Loucy (cell line): ENCODE data around the gene TAAR8.

Experiments
- H2AFZ ChIP-seq: fragments of 200-600 bp; sonication (generic); 2 replicates; pipeline ENCODE4 v1.6.0; 2016; ENCODE audit warnings: antibody characterized with exemption, mild to moderate bottlenecking, low read length, moderate library complexity
- H3F3A ChIP-seq: fragments of 200-600 bp; 2 replicates; pipeline ENCODE4 v1.6.0; 2016; ENCODE audit warnings: antibody characterized with exemption, low read depth, mild to moderate bottlenecking
- H3K27me3 ChIP-seq: fragments of 200-600 bp; sonication (generic); 2 replicates; pipeline ENCODE4 v1.6.1; 2014; ENCODE audit warnings: low read length, mild to moderate bottlenecking; ENCODE audit not compliant: insufficient read depth, poor library complexity, severe bottlenecking
- H3K36me3 ChIP-seq: fragments of 200-600 bp; sonication (generic); 2 replicates; pipeline ENCODE4 v1.6.1; 2016; ENCODE audit warnings: low read length; ENCODE audit not compliant: insufficient read depth
- H3K4me1 ChIP-seq: fragments of 200-600 bp; sonication (generic); 2 replicates; pipeline ENCODE4 v1.5.1; 2014; ENCODE audit warnings: low read length, mild to moderate bottlenecking; ENCODE audit not compliant: insufficient read depth, poor library complexity, severe bottlenecking
- H3K4me2 ChIP-seq: fragments of 200-600 bp; sonication (generic); 2 replicates; pipeline ENCODE4 v1.6.0; 2014; ENCODE audit warnings: antibody characterized with exemption, low read length, low read depth, mild to moderate bottlenecking; ENCODE audit not compliant: poor library complexity, severe bottlenecking
- H3K4me3 ChIP-seq: fragments of 200-600 bp; sonication (generic); 2 replicates; pipeline ENCODE4 v1.5.1; 2014; ENCODE audit warnings: low read length, mild to moderate bottlenecking, mixed read lengths; ENCODE audit not compliant: poor library complexity, severe bottlenecking
- H3K79me2 ChIP-seq: fragments of 200-600 bp; sonication (generic); 2 replicates; pipeline ENCODE4 v1.6.1; 2014; ENCODE audit warnings: low read length; ENCODE audit not compliant: insufficient read depth
- H3K9ac ChIP-seq: fragments of 200-600 bp; sonication (generic); 2 replicates; pipeline ENCODE4 v1.6.0; 2014; ENCODE audit warnings: mild to moderate bottlenecking, low read depth, low read length, moderate library complexity; ENCODE audit not compliant: poor library complexity, severe bottlenecking
- H3K9me2 ChIP-seq: fragments of 200-600 bp; sonication (generic); replicated peaks from 2 replicates; pipeline ENCODE4 v1.6.1; 2016; ENCODE audit warnings: low read depth, low read length, mixed read lengths
- H3K9me3 ChIP-seq: fragments of 200-600 bp; sonication (generic); 2 replicates; pipeline ENCODE4 v1.6.1; 2014; ENCODE audit warnings: mild to moderate bottlenecking, antibody characterized with exemption, low read length, low read depth; ENCODE audit not compliant: insufficient read depth
- H4K20me1 ChIP-seq: fragments of 200-600 bp; sonication (generic); 2 replicates; pipeline ENCODE4 v1.6.0; 2014; ENCODE audit warnings: antibody characterized with exemption, low read length, mild to moderate bottlenecking; ENCODE audit not compliant: insufficient read depth, poor library complexity, severe bottlenecking
- EZH2phosphoT487 ChIP-seq: fragments of 200-600 bp; IDR thresholded peaks from 2 replicates; pipeline ENCODE4 v1.6.1; 2018; ENCODE audit warnings: antibody characterized with exemption, mild to moderate bottlenecking, moderate library complexity, borderline replicate concordance
- TF ChIP-seq, protein P1 (sequence below): fragments of 200-600 bp; sonication (generic); conservative IDR thresholded peaks from 2 replicates; pipeline ENCODE4 v1.5.1; 2014; ENCODE audit warnings: mild to moderate bottlenecking, antibody characterized with exemption, low read length

Gene TAAR8

DNA sequence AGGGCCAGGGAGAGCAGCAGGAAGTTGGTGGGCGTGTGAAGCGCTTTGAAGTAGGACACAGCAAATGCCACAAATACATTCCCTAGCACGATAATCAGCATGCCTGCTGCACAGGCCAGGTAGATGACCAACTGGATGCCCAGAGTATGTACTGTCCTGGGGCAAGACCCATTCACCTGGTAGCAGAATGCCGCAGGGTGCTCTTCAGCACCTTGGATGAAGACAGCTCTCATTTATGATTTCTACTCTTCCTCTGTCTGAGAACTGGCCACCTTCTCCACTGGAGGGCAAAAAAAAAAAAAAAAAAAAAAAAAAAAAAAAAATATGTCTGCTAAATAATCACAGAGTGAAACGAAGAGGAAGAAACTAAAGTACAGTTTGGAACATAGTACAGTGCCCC lies 37.0 kb downstream of the TAAR8 start, which contains the start of gene TAAR5:
Gene TAAR5, minus strand, starts transcription at position 288 of the 400 bp plus-strand sequence. Its CDS starts 55 bp downstream, at position 233.
- H3F3A ChIP-seq: no peaks in the 10 kb centered on the region
- H3K4me2 ChIP-seq: no peak within 1 kb of the TSS
- H3K36me3 ChIP-seq: no peaks in the 10 kb centered on the region
- H3K9ac ChIP-seq: no peak within 1 kb of the TSS
- no peak within 1 kb of the TSS for H2AFZ ChIP-seq
- peaks cover 3% of the 10 kb centered on the region for H4K20me1 ChIP-seq
- H3K4me1 ChIP-seq: peaks cover 1% of the 10 kb centered on the region
- no peaks in the 10 kb centered on the region for H3K9me3 ChIP-seq
- H3K27me3 ChIP-seq: no peaks in the 10 kb centered on the region
- H3K4me3 ChIP-seq: no peak within 1 kb of the TSS
- H3K79me2 ChIP-seq: no peaks in the 10 kb centered on the region
- TF ChIP-seq, protein P1, sequence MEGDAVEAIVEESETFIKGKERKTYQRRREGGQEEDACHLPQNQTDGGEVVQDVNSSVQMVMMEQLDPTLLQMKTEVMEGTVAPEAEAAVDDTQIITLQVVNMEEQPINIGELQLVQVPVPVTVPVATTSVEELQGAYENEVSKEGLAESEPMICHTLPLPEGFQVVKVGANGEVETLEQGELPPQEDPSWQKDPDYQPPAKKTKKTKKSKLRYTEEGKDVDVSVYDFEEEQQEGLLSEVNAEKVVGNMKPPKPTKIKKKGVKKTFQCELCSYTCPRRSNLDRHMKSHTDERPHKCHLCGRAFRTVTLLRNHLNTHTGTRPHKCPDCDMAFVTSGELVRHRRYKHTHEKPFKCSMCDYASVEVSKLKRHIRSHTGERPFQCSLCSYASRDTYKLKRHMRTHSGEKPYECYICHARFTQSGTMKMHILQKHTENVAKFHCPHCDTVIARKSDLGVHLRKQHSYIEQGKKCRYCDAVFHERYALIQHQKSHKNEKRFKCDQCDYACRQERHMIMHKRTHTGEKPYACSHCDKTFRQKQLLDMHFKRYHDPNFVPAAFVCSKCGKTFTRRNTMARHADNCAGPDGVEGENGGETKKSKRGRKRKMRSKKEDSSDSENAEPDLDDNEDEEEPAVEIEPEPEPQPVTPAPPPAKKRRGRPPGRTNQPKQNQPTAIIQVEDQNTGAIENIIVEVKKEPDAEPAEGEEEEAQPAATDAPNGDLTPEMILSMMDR: no peak
- TF ChIP-seq EZH2phosphoT487: no peak
- no peaks in the 10 kb centered on the region for H3K9me2 ChIP-seq

DNA sequence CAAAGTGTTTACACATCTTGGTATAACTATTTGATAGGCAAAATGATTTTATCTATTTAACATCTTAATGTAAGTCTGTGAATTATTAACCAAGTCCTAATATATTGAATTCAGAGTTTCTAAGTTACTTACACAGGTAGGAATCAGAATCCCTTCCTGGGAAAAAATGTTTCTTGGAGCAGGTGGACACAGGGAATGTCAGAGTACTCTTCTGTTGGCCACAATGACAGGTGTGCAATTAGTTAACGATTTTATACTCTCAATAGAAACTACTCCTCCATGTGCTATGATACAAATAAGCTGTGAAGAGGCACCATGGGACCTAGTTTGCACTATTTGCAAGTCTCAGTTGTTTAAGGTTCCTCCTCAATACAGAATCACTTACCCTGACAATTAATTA lies 37.9 kb downstream of the TAAR8 start:
- no peaks in the 10 kb centered on the region for H3K27me3 ChIP-seq
- no peaks in the 10 kb centered on the region for H3F3A ChIP-seq
- H4K20me1 ChIP-seq: peaks cover 3% of the 10 kb centered on the region
- no peaks in the 10 kb centered on the region for H3K9me2 ChIP-seq
- no peaks in the 10 kb centered on the region for H3K4me1 ChIP-seq
- TF ChIP-seq EZH2phosphoT487: no peak
- TF ChIP-seq, protein P1: no peak
- H3K4me2 ChIP-seq: no peak overlapping the region
- H3K9ac ChIP-seq: no peak overlapping the region
- no peak overlapping the region for H3K4me3 ChIP-seq
- no peak overlapping the region for H2AFZ ChIP-seq
- H3K9me3 ChIP-seq: no peaks in the 10 kb centered on the region
- no peaks in the 10 kb centered on the region for H3K79me2 ChIP-seq
- H3K36me3 ChIP-seq: no peaks in the 10 kb centered on the region

DNA sequence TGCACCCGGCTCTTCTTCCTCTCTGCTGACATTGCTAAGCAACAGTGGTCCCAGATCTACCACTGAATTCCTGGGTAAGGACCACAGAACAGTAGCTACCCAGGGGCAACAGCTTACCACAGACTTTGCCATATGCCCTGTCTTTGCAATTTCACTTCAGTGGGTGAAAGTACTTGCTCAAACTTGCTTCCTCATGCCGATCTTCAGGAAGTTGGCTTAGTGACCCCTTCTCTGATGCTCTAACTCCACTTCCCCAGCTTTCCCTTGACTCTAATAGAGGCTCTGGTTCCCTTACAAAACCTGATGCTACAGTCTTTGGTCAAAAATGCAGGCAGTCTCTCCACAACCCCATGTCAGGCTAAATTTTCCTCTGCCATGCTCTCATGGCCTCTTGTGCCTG lies 40.4 kb downstream of the TAAR8 start:
- Histone ChIP-seq H3K9me3 (no peaks in the 10 kb centered on the region), H3K36me3 (no peaks in the 10 kb centered on the region), H3K27me3 (no peaks in the 10 kb centered on the region), H3K79me2 (no peaks in the 10 kb centered on the region), H3K4me2 (no peak overlapping the region), H3K4me3 (no peak overlapping the region), H3K4me1 (no peaks in the 10 kb centered on the region), H3K9me2 (no peaks in the 10 kb centered on the region), H2AFZ (0 out of 2 replicates have a peak overlapping the region, but pooled peaks have one; percentile 5), H3K9ac (no peak overlapping the region), H4K20me1 (peaks cover 3% of the 10 kb centered on the region), H3F3A (no peaks in the 10 kb centered on the region)
- TF ChIP-seq, protein P1: no peak
- no peak for TF ChIP-seq EZH2phosphoT487
